HG03575 (cell line): ENCODE results near the gene RXRA.

Source experiments
- ATAC-seq: cut with Tn5 transposase; IDR thresholded peaks from one replicate; pipeline ENCODE4 v1.9.1; 2021; ENCODE audit not compliant: unreplicated experiment, insufficient number of reproducible peaks, low FRiP score; ENCODE audit errors: extremely low read depth

RXRA gene

GRCh38 chr9:134484479-134484878, 158.2 kb downstream of the RXRA start:
- no peak for ATAC-seq

GRCh38 chr9:134485653-134486052, 159.4 kb downstream of the RXRA start:
- no peak for ATAC-seq

GRCh38 chr9:134486143-134486591, 159.9 kb downstream of the RXRA start:
- no peak for ATAC-seq

- ATAC-seq: no peak
Measured at GRCh38 chr9:134486596-134486995, 160.3 kb downstream of the RXRA start.
